Cerebellar nuclear complex (tissue), 1 donor: ENCODE measurements around the gene ATP6V1D.
A peak's percentile ranks its signal among the peaks of the same experiment; 100 is the strongest.
"Not testable (repeated sequence)": the region's sequence is repeated elsewhere in the genome, so short reads cannot be mapped to it uniquely, and the experiment has no call there.

ENCODE experiments used
- DNase-seq, 2 experiments: peaks; one replicate each; lab custom pipeline; 2025; lab: John Stamatoyannopoulos, UW

ATP6V1D gene

DNA sequence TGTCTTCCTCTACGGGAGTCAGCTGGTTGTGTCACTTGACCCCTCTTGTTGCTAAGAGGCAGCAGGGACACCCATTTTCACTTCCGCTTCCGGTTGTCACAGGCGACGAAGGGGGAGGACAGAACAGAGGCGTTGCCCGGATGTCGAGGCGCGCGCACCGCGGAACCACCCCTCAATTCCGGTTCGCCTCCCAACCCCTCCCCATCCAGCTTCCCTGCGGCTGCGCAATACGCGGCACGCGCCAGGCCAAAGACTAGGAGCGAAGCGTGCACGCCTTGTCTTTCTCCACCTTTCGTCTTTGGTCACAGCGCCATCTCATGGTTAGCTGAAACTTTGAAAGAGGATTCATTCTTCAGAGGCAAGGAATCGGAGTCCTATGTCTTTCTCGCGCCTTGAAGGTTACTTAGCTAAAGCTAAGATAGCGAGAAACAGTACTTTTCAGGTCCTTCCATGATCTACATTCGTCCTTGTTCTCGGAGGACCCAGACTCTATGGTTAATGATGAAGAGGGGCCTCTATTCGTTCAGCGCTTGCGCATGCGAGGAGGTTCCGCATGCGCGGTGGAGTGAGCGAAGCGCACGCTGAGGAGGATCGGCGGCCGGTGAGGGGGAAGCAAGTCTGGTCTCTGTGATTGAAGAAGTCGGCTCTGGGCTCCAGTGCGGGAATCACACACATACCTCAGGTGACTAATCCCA lies at the start of gene ATP6V1D, which contains the start of gene EIF2S1:
Gene ATP6V1D, minus strand, starts transcription at position 30 of the 695 bp plus-strand sequence. CDS start 106 bp downstream, outside the sequence.
Gene EIF2S1, plus strand, starts transcription at position 554 of the 695 bp plus-strand sequence. CDS start 4,440 bp downstream, outside the sequence.
- DNase-seq: peak; percentile 90 to 98

DNA sequence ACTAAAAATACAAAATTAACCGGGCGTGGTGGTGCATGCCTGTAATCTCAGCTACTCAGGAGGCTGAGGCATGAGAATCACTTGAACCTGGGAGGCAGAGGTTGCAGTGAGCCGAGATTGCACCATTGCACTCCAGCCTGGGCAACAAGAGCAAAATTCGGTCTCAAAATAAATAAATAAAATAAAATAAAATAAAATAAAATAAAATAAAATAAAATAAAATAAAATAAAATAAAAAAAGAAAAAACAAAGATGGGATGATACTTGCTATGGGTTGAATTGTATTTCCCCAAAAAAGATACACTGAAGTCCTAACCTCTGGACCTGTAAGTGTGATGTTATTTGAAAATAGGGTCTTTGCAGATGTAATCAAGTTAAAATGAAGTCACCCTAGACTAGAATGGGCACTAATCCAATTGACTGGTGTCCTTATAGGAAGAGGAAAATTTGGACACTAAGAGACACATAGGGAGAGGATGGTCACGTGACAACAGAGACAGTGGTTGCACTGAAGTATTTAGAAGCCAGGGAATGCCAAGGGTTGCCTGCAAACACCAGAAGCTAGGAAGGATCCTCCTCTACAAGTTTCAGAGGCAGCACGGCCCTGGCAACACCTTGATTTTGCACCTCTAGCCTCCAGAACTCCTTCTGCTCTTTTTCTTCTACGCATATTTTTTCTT lies 48.7 kb upstream of the ATP6V1D start:
- DNase-seq: not testable (repeated sequence)

GRCh38 chr14:67405771-67406170 lies 46.2 kb upstream of the ATP6V1D start:
- no peak for DNase-seq

DNA sequence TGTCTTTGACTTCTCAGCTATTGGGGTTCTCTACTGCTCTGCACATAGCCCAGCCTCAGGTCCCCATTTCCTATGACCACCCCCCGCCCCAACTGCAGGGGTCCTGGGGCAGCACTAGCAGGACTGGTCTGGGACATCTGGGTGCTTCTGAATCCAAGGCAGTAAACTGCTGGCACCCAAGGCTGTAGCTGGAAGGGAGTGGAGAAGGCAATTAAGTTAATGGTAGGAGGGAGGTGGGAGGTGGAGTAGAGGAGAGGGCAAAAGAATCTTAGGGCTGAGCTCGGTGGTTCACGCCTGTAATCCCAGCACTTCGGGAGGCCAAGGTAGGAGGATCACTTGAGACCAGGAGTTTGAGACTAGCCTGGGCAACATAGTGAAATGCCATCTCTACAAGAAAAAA lies 40.8 kb upstream of the ATP6V1D start:
- no peak for DNase-seq

GRCh38 chr14:67397536-67397935 lies 37.9 kb upstream of the ATP6V1D start:
- no peak for DNase-seq

- DNase-seq: no peak
Observed at GRCh38 chr14:67396381-67396970, 36.9 kb upstream of the ATP6V1D start.

DNA sequence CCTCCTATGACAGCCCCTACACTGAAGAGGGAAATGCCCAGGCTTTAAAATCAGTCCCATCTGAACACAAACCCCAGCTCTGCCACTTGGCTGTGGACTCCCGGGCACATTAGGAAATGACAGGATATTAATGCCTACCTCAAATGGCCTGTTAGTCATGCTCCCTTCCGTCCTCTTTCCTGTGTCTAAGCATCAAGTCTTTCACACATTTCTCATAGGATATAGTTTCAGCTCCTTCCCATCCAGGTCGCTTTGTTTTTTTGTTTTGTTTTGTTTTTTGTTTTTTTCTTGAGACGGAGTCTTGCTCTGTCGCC lies 36.2 kb upstream of the ATP6V1D start:
- DNase-seq: no peak

DNA sequence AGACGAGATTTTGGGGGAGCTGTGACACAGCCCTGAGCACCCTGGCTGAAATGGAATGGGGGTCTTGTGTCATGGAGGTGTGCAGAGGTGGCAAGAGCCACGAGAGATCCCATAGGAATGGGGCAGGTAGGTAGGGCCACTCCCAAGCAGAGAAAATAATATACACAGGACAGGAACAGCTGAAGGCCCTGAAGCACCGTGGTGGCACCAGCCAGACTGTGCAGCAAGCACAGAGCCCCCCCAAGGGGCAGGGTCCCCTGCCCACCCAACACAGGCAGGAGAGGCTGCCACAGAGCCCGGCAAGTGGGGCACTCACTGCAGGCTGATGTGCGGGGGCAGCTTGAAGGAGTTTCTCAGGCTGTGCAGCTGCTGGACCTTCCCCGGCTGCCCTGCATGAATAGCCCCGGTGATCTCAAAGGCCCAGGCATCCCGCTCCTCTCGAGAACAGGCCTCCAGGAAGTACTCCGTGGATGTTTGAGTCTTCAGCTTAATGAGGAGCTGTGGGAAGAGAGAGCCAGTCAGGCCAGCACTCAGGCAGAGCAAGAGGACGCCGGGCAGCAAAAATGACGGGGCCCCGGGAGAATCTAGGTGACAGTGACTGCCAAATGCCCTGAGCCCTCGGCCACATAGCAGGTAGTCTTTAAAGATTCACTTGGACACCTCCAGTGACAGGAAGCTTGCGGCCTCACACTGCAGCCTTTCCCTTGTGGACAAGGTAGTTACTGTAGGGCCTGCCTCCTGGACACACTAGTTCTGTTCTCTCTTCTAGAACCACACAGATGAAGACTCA lies 35.7 kb upstream of the ATP6V1D start:
- DNase-seq: no peak

DNA sequence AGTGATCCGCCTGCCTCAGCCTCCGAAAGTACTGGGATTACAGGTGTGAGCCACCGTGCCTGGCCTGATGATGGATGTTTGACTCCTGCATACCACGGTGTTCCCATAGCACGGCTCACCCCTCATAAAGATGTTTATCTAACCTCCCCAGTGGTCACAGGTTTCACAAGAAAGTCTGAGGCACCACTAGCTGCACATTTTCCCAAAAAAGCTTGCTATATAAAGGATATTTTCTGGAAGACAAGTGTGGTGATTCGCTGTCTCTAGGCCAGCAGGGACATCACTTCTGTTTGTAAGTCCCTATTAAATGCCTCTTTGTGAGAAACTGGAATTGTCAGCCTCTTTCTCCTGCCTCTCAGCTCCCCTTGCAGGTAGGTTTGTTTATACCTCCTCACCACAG lies 34.1 kb upstream of the ATP6V1D start:
- no peak for DNase-seq

- DNase-seq: no peak
Observed at GRCh38 chr14:67392800-67393199, 33.2 kb upstream of the ATP6V1D start.

- no peak for DNase-seq
Observed at GRCh38 chr14:67392123-67392522, 32.5 kb upstream of the ATP6V1D start.

DNA sequence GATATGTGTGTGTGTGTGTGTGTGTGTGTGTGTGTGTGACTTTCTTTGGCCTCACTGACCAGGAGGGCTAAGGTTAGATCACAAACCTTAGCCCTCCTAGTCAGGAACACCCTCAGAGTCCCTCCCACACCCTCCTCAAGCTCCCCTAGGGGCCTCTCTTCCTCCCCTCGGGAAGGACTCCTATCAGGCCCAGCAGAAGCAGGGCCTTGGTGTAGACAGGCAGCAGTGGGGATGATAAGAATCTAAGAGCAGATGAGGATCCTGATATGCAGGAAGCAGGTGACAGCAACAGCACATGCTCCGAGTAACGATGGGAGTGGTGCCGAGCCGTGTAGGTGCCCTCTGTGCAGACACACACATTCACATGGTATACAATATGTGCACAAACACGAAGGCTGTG lies 31.7 kb upstream of the ATP6V1D start:
- no peak for DNase-seq

- no peak for DNase-seq
Observed at GRCh38 chr14:67389811-67390534, 30.4 kb upstream of the ATP6V1D start.

DNA sequence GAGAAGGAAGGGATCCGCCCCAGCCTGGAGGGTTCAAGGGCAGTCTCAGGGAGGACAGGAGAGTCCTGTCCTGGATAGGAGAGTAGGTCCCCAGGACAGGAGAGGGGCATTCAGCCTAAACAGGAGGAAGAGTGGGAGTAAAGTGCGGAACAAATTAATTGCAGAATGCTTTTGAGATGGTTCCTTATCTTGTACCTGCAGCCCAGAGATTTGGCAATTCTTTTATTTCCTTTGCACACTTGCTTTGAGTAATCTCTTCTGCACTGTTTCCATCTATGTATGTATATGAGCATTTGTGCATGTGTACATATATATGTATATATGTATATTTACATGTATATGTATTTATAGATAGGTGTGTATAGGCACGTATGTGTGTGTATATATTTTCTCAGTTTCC lies 29.7 kb upstream of the ATP6V1D start:
- no peak for DNase-seq

- no peak for DNase-seq
Observed at GRCh38 chr14:67387195-67387594, 27.6 kb upstream of the ATP6V1D start.

DNA sequence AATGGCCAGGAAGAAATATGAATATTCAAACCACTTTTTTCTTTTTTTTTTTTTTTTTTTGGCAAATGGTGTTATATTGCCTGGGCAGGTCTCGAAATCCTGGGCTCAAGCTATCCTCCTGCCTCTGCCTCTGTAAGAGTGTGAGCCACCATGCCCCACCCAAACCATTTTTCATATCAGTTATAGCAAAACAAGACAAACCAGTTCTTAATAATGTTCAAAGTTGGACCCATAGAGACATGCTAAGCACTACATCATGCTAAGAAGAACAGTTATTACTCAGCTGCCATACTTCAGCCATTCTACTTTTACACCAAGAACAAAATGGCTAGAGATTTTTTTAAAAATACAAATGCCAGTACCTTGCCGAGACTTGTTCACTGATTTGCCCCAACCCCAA lies 26.0 kb upstream of the ATP6V1D start:
- DNase-seq: no peak

DNA sequence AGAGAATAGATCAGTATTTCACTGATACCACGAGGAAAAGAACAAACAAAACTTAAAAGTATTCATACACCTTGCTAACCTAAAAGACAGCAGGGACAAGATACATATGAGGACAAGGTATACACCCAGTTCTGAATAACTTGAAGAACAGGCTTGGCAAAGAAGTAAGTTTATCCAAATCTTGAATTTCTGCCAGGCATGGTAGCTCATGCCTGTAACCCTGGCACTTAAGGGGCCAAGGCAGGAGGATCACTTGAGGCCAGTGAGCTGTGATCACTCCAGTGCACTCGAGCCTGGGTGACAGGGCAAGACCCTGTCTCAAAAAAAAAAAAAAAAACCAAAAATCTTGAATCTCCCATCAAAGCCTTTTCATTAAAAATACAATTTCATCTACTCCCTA lies 25.5 kb upstream of the ATP6V1D start:
- DNase-seq: no peak

DNA sequence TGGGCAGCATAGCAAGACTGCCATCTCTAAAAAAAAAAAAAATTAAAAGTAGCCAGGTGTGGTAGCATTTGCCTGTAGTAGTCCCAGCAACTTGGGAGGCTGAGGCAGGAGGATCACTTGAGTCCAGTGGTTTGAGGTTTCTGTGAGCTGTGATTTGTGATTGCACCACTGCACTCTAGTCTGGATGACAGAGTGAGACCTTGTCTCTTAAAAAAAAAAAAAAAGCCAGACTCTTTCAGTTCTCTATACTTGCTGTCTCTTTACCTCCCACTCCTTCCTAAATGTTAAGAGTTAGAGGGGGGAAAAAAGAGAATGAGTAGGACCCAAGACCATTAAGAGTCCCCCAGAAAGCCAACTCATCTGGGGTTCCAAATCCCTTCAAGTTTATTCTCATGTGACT lies 18.3 kb upstream of the ATP6V1D start:
- DNase-seq: no peak

DNA sequence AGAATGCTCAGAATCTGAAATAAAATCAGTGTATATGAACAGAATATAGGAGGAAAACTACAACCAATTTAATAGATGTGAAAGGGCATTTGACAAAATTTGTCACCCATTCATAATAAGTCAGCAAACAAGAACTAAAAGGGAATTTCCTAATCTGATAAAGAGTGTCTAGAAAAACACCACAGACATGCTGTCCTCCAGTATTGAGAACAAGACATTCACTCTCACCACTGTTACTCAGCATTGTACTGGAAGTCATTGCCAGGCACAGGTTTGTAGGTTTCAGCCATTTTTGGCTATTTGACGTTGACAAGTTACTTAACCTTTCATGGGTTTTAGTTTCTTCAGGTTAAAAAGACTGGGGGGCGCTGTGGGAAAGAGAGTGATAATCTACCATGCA lies 13.7 kb upstream of the ATP6V1D start:
- DNase-seq: no peak

- DNase-seq: no peak
Observed at GRCh38 chr14:67372833-67373232, 13.2 kb upstream of the ATP6V1D start.

DNA sequence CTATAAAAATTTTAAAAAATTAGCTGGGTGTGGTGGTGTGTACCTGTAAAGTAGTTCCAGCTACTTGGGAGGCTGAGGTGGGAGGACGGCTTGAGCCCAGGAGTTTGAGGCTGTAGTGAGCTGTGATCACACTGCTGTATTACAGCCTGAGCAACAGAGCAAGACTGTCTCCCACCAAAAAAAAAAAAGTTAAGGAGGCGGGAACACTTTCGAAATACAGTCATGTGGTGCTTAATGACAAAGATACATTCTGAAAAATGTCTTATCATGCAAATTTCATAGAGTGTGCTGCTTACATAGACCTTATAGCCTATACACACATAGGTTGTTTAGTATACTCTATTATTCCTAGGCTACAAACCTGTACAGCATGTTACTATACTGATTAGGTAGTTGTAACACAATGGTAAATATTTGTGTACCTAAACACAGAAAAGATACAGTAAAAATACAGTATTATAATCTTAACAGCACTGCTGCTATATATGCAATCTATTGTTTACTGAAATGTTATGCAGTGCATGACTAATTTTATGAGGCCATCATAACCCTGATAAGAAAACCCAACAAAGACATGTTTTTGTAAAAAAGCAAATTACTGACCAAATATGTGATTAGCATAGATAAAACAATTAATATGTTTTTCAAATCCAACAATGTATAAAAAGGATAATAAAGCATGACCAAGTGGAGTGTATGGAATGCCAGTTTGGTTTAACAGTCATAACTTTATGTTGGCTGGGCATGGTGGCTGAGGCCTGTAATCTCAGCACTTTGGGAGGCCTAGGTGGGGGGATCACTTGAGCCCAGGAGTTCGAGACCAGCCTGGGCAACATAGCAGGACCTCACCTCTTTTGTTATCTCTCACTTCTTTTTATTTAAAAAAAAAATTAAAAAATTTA lies 11.9 kb upstream of the ATP6V1D start:
- no peak for DNase-seq
